K562 (cell line): ENCODE measurements around the gene CHST1. TPM values are rescaled to one million over a fixed set of nuclear protein-coding genes. Genes with fewer than 3 reads are reported as not detected.

Source experiments
- ATAC-seq: fragments of 200-7000 bp; cut with Tn5 transposase; 3 replicates; pipeline ENCODE4 v1.9.1; 2020; ENCODE audit warnings: moderate library complexity
- BruUV-seq: library from RNA; stranded (reverse); fragments of 400-500 nt; replicated peaks from 2 replicates; lab custom pipeline; 2021; lab: Mats Ljungman, UMichigan
- CTCF ChIA-PET: fragments of 300-600 bp; formaldehyde crosslinking; extraction: SDS; loops from one replicate; lab custom pipeline; 2021; ENCODE audit warnings: low intra/inter-chr PET ratio; lab: Yijun Ruan, JAX
- POLR2A ChIA-PET: fragments of 300-600, 350-650 bp; sonication (Branson Sonifier 250); formaldehyde crosslinking; extraction: SDS; loops from one replicate; lab custom pipeline; 2021; ENCODE audit warnings: antibody characterized with exemption, inconsistent platforms; lab: Yijun Ruan, JAX
- DNase-seq, 4 experiments: peaks; one replicate each; pipeline versions ENCODE4 v3.0.0 to v3.0.0-alpha.2; 2011 to 2018; ENCODE audit warnings: low spot score in 3 of 4, mixed read lengths in 3 of 4; ENCODE audit errors: extremely low read depth in 1 of 4
- FAIRE-seq: peaks from 2 replicates; lab custom pipeline; 2011; peaks lifted over from hg19 to GRCh38; lab: Jason Lieb, UNC
- H2AFZ ChIP-seq: 2 replicates; pipeline ENCODE4 v1.6.0; 2011; ENCODE audit warnings: low read depth, low read length, control low read depth, inconsistent platforms
- H3K27ac ChIP-seq: fragments of 200-600 bp; 3 replicates; pipeline ENCODE4 v1.8.0; 2011; ENCODE audit warnings: low read depth, mild to moderate bottlenecking, control low read depth, inconsistent platforms, low read length, moderate library complexity, mixed read lengths; ENCODE audit errors: extremely low read depth
- H3K27me3 ChIP-seq, 2 experiments: fragments of 300-600 bp in 1 of 2; 2 replicates in 1 of 2; 3 replicates in 1 of 2; pipeline versions ENCODE4 v1.6.0 to v1.8.0; 2011; ENCODE audit warnings: inconsistent platforms in 2 of 2, low read length in 2 of 2, mild to moderate bottlenecking in 1 of 2, mixed read lengths in 1 of 2, moderate library complexity in 1 of 2; ENCODE audit not compliant: control insufficient read depth in 2 of 2, insufficient read depth in 2 of 2
- H3K36me3 ChIP-seq: fragments of 300-600 bp; 3 replicates; pipeline ENCODE4 v1.8.0; 2011; ENCODE audit warnings: mild to moderate bottlenecking, low read length, inconsistent platforms; ENCODE audit not compliant: control insufficient read depth, insufficient read depth
- H3K4me1 ChIP-seq, 2 experiments: fragments of 200-600 bp in 1 of 2; replicated peaks in 1 of 2; 2 replicates in 1 of 2; 3 replicates in 1 of 2; pipeline versions ENCODE4 v1.5.1 to v1.8.0; 2011; ENCODE audit warnings: inconsistent platforms in 2 of 2, low read length in 2 of 2, mild to moderate bottlenecking in 1 of 2, mixed read lengths in 1 of 2, moderate library complexity in 1 of 2; ENCODE audit not compliant: control insufficient read depth in 2 of 2, insufficient read depth in 2 of 2
- H3K4me2 ChIP-seq: 2 replicates; pipeline ENCODE4 v1.6.1; 2011; ENCODE audit warnings: low read length, control low read depth, inconsistent platforms, mixed read lengths; ENCODE audit not compliant: insufficient read depth
- H3K4me3 ChIP-seq: fragments of 200-600 bp; sonication (generic), shearing (Covaris generic); 2 replicates; pipeline ENCODE4 v1.5.1; 2016; ENCODE audit warnings: control low read depth, inconsistent platforms
- H3K79me2 ChIP-seq: fragments of 200-600 bp; 3 replicates; pipeline ENCODE4 v1.8.0; 2011; ENCODE audit warnings: low read length, inconsistent platforms; ENCODE audit not compliant: control insufficient read depth, insufficient read depth
- H3K9ac ChIP-seq, 2 experiments: 2 replicates each; pipeline versions ENCODE4 v1.6.0 to v1.6.1; 2011; ENCODE audit warnings: low read depth in 2 of 2, low read length in 2 of 2, control low read depth in 1 of 2, inconsistent platforms in 1 of 2, mild to moderate bottlenecking in 1 of 2, mixed read lengths in 1 of 2; ENCODE audit not compliant: insufficient read depth in 1 of 2
- H3K9me1 ChIP-seq: one replicate; pipeline ENCODE4 v1.6.0; 2011; ENCODE audit warnings: inconsistent platforms, mild to moderate bottlenecking, low read length, moderate library complexity; ENCODE audit not compliant: control insufficient read depth, insufficient read depth
- H3K9me3 ChIP-seq: replicated peaks from 2 replicates; pipeline ENCODE4 v1.5.1; 2011; ENCODE audit warnings: low read depth, low read length, inconsistent platforms; ENCODE audit not compliant: control insufficient read depth, insufficient read depth
- H4K20me1 ChIP-seq: replicated peaks from 2 replicates; pipeline ENCODE4 v1.6.1; 2011; ENCODE audit warnings: low read length, inconsistent platforms, mixed read lengths; ENCODE audit not compliant: control insufficient read depth, insufficient read depth
- ARID4B ChIP-seq: sonication (generic); formaldehyde crosslinking; IDR thresholded peaks from 2 replicates; pipeline ENCODE4 v1.8.0; 2022; ENCODE audit warnings: mild to moderate bottlenecking, missing genetic modification reagents
- MCM3 ChIP-seq: fragments of 450-650 bp; IDR thresholded peaks from 2 replicates; pipeline ENCODE4 v1.6.1; 2016
- NCOA4 ChIP-seq: fragments of 450-650 bp; IDR thresholded peaks from 2 replicates; pipeline ENCODE4 v1.6.1; 2018; ENCODE audit warnings: mild to moderate bottlenecking; ENCODE audit not compliant: partially characterized antibody
- NFIX ChIP-seq: fragments of 250-450 bp; sonication (Bioruptor Pico); IDR thresholded peaks from 2 replicates; pipeline ENCODE4 v1.4.0; 2020; ENCODE audit warnings: low read depth, mild to moderate bottlenecking, moderate library complexity
- RAD21 ChIP-seq, 2 experiments: fragments of 250-450 bp in 1 of 2; fragments of 450-650 bp in 1 of 2; sonication (Bioruptor Pico) in 1 of 2; formaldehyde crosslinking in 1 of 2; IDR thresholded peaks in 1 of 2; conservative IDR thresholded peaks in 1 of 2; 2 replicates each; pipeline versions ENCODE4 v1.4.0 to v1.8.0; 2020 to 2022; ENCODE audit warnings: mild to moderate bottlenecking in 2 of 2, moderate library complexity in 1 of 2
- ZBTB11 ChIP-seq, 3 experiments: fragments of 200-800 bp in 1 of 3; fragments of 250-450 bp in 1 of 3; fragments of 450-650 bp in 1 of 3; sonication (Bioruptor Pico) in 1 of 3; sonication (Bioruptor generic) in 1 of 3; formaldehyde crosslinking in 1 of 3; IDR thresholded peaks; 2 replicates each; pipeline versions ENCODE4 v1.6.1 to v1.8.0; 2016 to 2022; ENCODE audit warnings: mild to moderate bottlenecking in 2 of 3, missing genetic modification characterization in 2 of 3, missing compliant biosample characterization in 1 of 3, moderate library complexity in 1 of 3
- ZNF551 ChIP-seq: fragments of 250-450 bp; sonication (Bioruptor Pico); IDR thresholded peaks from 2 replicates; pipeline ENCODE4 v1.5.0; 2021; ENCODE audit warnings: mild to moderate bottlenecking, moderate library complexity
- WGBS: fragments of 100-300 bp; shearing (Covaris generic); methylation state at CpG from one replicate; pipeline ENCODE4 v1.1.6; 2016; ENCODE audit warnings: low coverage, mixed read lengths; ENCODE audit not compliant: insufficient coverage; ENCODE audit errors: missing lambda C conversion rate; 5-methylcytosine and 5-hydroxymethylcytosine counted together
- in situ Hi-C: fragments of 300-500 bp; cut with MboI; formaldehyde crosslinking; loops from 4 replicates; pipeline ENCODE4 v1.15.0; 2018; ENCODE audit warnings: inconsistent platforms, mixed read lengths
- intact Hi-C: fragments of 100-400 bp; cut with micrococcal nuclease; formaldehyde crosslinking; loops from 2 replicates; pipeline ENCODE4 v1.14.2; 2022
- polyA plus RNA-seq, 8 experiments: library from polyadenylated mRNA; depleted of rRNA in 4 of 8; stranded (reverse) in 5 of 8; unstranded in 3 of 8; fragments of >200 nt; fragmentation: Nextera tagmentation in 2 of 8; fragmentation: Illumina TruSeq in 1 of 8; extraction: Ambion mirVana in 2 of 8; extraction: Trizol in 1 of 8; gene quantifications; 2 replicates each; pipeline versions ENCODE4 v1.2.1 to v1.2.3, GENCODE V29; 2011 to 2014; ENCODE audit warnings: inconsistent platforms in 1 of 8, missing spikeins in 1 of 8
- total RNA-seq, 7 experiments: library from RNA; depleted of rRNA in 6 of 7; stranded (reverse); fragments of >200 nt in 6 of 7; fragmentation: Illumina TruSeq in 2 of 7; extraction: Trizol in 2 of 7; gene quantifications; 2 replicates each; pipeline versions ENCODE4 v1.2.1 to v1.2.3, GENCODE V29; 2011 to 2021; ENCODE audit warnings: low replicate concordance in 1 of 7

CHST1 gene
- total and polyA plus RNA-seq, 9 of the 15 experiments (the other 6 are each of a cell fraction or from before 2014, with no cell fraction given): 0.04 to 0.32 (median 0.18) TPM; not detected in 4

GRCh38 chr11:45603946-45604682 lies 61.3 kb downstream of the CHST1 start (continued):
- TF ChIP-seq ZBTB11 (CRISPR knock-in tag; IDR thresholded peaks at IDR 0.05): no peak
- TF ChIP-seq MCM3: no peak

GRCh38 chr11:45599161-45599943 lies 66.1 kb downstream of the CHST1 start:
- peaks cover 0 to 20% of the 10 kb centered on the region in 2 experiments; a peak in 2 of 5 replicates for H3K27me3 ChIP-seq
- in situ Hi-C loops: no loop called here
- H4K20me1 ChIP-seq: no peaks in the 10 kb centered on the region
- POLR2A ChIA-PET: no interaction called here
- H2AFZ ChIP-seq: no peak overlapping the region
- no peaks in the 10 kb centered on the region for H3K79me2 ChIP-seq
- no TSS peak for BruUV-seq
- H3K9me3 ChIP-seq: no peaks in the 10 kb centered on the region
- intact Hi-C loops: no loop called here
- FAIRE-seq (no peak), ATAC-seq (no peak), DNase-seq (no peak)
- no peaks in the 10 kb centered on the region for H3K9me1 ChIP-seq
- H3K4me2 ChIP-seq: no peak overlapping the region
- no peaks in the 10 kb centered on the region for H3K4me1 ChIP-seq
- no peaks in the 10 kb centered on the region for H3K36me3 ChIP-seq
- no peak overlapping the region for H3K9ac ChIP-seq
- CTCF ChIA-PET: no interaction called here
- H3K4me3 ChIP-seq: no peak overlapping the region
- no peak overlapping the region for H3K27ac ChIP-seq
- under 1% methylated on average over 10 of the region's 11 CpGs for WGBS
- TF ChIP-seq ZNF551 (CRISPR knock-in tag) (no peak), RAD21 (CRISPR knock-in tag; conservative IDR thresholded peaks at IDR 0.05 in 1 of 2, IDR thresholded peaks at IDR 0.05 in 1 of 2) (no peak), NCOA4 (no peak), ARID4B (no peak), NFIX (no peak)
